Measurements from ENCODE around the gene HES2. TPM values are rescaled to one million over a fixed set of nuclear protein-coding genes. Genes with fewer than 3 reads are reported as not detected.
A peak's percentile ranks its signal among the peaks of the same experiment; 100 is the strongest.

The HES2 gene
- total and polyA plus RNA-seq, 11 donors = 0.04 to 0.14 (median 0.12) TPM; not detected in 8

GRCh38 chr1:6414443-6414844 is 5.3 kb downstream of the HES2 start:
- Histone ChIP-seq H3K27ac (no peak overlapping the region), H3K27me3 (peaks cover 37 to 87% (median 59%) of the 10 kb centered on the region in 9 donors), H3K4me3 (no peak overlapping the region), H3K9me3 (no peaks in the 10 kb centered on the region), H3K4me1 (peaks cover 0 to 12% (median 6%) of the 10 kb centered on the region in 12 donors), H3K36me3 (no peaks in the 10 kb centered on the region)
- intact Hi-C loops (cut with DNase I) = no loop called here
- WGBS, 4 donors = 7 to 12% (median 9%) methylated on average over 10 to 15 of the region's 15 CpGs
- no peak for TF ChIP-seq POLR2A (IDR thresholded peaks at IDR 0.05)
- TF ChIP-seq CTCF (IDR thresholded peaks at IDR 0.05) = peak in 11 of 12 donors; percentile 9 to 53 (median 36)
- DNase-seq = no peak
- peak in 3 of 4 donors; percentile 29 to 66 (median 59) for ATAC-seq

GRCh38 chr1:6412896-6413295 is 6.8 kb downstream of the HES2 start:
- intact Hi-C loops (cut with DNase I) = no loop called here
- H3K4me1 ChIP-seq = peaks cover 0 to 5% (median 0%) of the 10 kb centered on the region in 12 donors
- WGBS, 4 donors = 64 to 73% (median 68%) methylated on average over 6 of the region's 6 CpGs
- TF ChIP-seq CTCF (IDR thresholded peaks at IDR 0.05) (no peak), POLR2A (IDR thresholded peaks at IDR 0.05) (no peak)
- no peaks in the 10 kb centered on the region for H3K36me3 ChIP-seq
- no peaks in the 10 kb centered on the region for H3K9me3 ChIP-seq
- ATAC-seq (no peak), DNase-seq (no peak)
- no peak overlapping the region for H3K4me3 ChIP-seq
- no peak overlapping the region for H3K27ac ChIP-seq
- peaks cover 22 to 72% (median 44%) of the 10 kb centered on the region in 9 donors for H3K27me3 ChIP-seq

- ATAC-seq (no peak), DNase-seq (no peak)
- intact Hi-C loops (cut with DNase I) = no loop called here
- Histone ChIP-seq H3K36me3 (no peaks in the 10 kb centered on the region), H3K4me3 (no peak overlapping the region), H3K27me3 (peaks cover 4 to 46% (median 19%) of the 10 kb centered on the region in 9 donors), H3K4me1 (peaks cover 0 to 5% (median 0%) of the 10 kb centered on the region in 12 donors), H3K9me3 (no peaks in the 10 kb centered on the region), H3K27ac (no peak overlapping the region)
- no peak for TF ChIP-seq POLR2A (IDR thresholded peaks at IDR 0.05)
- TF ChIP-seq CTCF (IDR thresholded peaks at IDR 0.05) = no peak
- WGBS, 4 donors = 87 to 89% (median 89%) methylated on average over 13 of the region's 13 CpGs
Measured at GRCh38 chr1:6410248-6410893, 9.3 kb downstream of the HES2 start.

- Histone ChIP-seq H3K36me3 (no peaks in the 10 kb centered on the region), H3K27ac (no peak overlapping the region), H3K4me1 (peaks cover 0 to 5% (median 0%) of the 10 kb centered on the region in 12 donors), H3K27me3 (peaks cover 1 to 45% (median 12%) of the 10 kb centered on the region in 9 donors), H3K4me3 (no peak overlapping the region), H3K9me3 (no peaks in the 10 kb centered on the region)
- DNase-seq = no peak
- TF ChIP-seq POLR2A (IDR thresholded peaks at IDR 0.05) = no peak
- no peak for TF ChIP-seq CTCF (IDR thresholded peaks at IDR 0.05)
- intact Hi-C loops (cut with DNase I) = loop anchor here in 6 of 10 donors (2.0 to 10.0 kb wide), 6 partner anchors 47 to 165 kb away; partner anchors contain the start of gene HES3 (in 1 of the 6)
- WGBS, 4 donors = 90 to 93% (median 91%) methylated on average over 6 of the region's 6 CpGs
- ATAC-seq = no peak
Measured at GRCh38 chr1:6409733-6410132, 10.0 kb downstream of the HES2 start.

Measured in heart left ventricle (tissue), 16 donors.